NCI-H526 (cell line): ENCODE results near the gene TMEM109.

Source experiments
- DNase-seq, 2 experiments: peaks; one replicate each; lab custom pipeline; 2025; lab: John Stamatoyannopoulos, UW

The TMEM109 gene

GRCh38 chr11:60970890-60971289 lies 56.9 kb downstream of the TMEM109 start:
- DNase-seq: no peak

GRCh38 chr11:60971520-60971919 lies 57.6 kb downstream of the TMEM109 start, which contains the start of gene CD6:
TSS of gene CD6 (plus strand) at chr11:60971680. CDS start at chr11:60971866, 186 bp downstream.
- DNase-seq: no peak

- no peak for DNase-seq
These were observed 58.4 kb downstream of the TMEM109 start for GRCh38 chr11:60972182-60973030.
